LNCAP (cell line): ENCODE data around the gene EVC2.

Source experiments
- CTCF ChIP-seq: fragments of 450-650 bp; IDR thresholded peaks from 2 replicates; pipeline ENCODE4 v1.5.1; 2017; ENCODE audit warnings: mild to moderate bottlenecking

EVC2 gene

GRCh38 chr4:5710065-5710960 is 2.0 kb upstream of the EVC2 start:
- TF ChIP-seq CTCF, result no peak

GRCh38 chr4:5709207-5709575 is 832 bp upstream of the EVC2 start:
- TF ChIP-seq CTCF, result no peak

- no peak for TF ChIP-seq CTCF
Observed at GRCh38 chr4:5707778-5708448, 446 bp downstream of the EVC2 start.

- no peak for TF ChIP-seq CTCF
Observed at GRCh38 chr4:5707366-5707765, 993 bp downstream of the EVC2 start.

GRCh38 chr4:5706486-5707290 is 1.7 kb downstream of the EVC2 start:
- no peak for TF ChIP-seq CTCF

GRCh38 chr4:5705647-5706320 is 2.6 kb downstream of the EVC2 start:
- TF ChIP-seq CTCF, result no peak

GRCh38 chr4:5704276-5704675 is 4.1 kb downstream of the EVC2 start:
- TF ChIP-seq CTCF, result no peak
